Ammon's horn (tissue), 1 donor: Measurements from ENCODE around the gene MND1.

ENCODE experiments used
- DNase-seq: peaks from one replicate; pipeline ENCODE4 v3.0.0-alpha.2; 2016; ENCODE audit warnings: low spot score

MND1 gene

DNA sequence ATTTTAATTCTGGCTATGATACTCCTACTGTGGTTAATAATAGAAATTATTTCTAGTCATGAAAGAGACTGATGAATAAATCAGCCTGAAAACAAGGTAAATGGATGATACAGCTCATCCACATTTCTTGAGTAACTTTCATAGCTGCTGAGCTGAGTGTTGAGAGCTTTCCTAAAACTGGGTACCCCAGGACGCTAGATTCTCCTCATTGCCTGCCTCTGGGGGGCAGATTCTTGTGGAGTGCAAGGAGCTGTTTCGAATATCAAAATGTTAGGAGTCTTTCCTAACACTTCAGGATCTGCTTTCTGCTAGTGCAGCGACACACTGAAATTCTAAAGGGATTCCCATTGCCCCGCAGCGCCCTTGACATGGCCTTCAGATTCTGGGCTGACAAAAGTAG lies 2.1 kb downstream of the MND1 start:
- no peak for DNase-seq

DNA sequence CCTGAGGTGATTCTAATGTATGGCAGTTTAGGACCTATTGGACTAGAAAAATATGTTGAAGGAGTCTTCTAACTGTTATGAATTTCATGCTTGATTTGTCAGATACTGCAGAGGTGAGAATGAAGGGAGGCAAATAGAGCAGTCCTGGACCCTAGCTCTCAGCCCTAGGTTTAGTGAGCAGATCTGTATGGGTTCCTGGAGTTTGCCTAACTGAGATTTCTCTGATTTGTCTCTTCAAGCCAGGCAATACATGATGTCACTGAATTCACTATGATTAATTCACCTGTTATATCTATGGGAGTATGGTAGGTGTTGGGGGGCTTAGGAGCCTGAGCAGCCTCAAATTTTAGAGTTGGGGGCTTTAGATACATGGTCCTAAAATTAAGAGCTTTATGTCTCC lies 2.6 kb downstream of the MND1 start:
- no peak for DNase-seq

DNA sequence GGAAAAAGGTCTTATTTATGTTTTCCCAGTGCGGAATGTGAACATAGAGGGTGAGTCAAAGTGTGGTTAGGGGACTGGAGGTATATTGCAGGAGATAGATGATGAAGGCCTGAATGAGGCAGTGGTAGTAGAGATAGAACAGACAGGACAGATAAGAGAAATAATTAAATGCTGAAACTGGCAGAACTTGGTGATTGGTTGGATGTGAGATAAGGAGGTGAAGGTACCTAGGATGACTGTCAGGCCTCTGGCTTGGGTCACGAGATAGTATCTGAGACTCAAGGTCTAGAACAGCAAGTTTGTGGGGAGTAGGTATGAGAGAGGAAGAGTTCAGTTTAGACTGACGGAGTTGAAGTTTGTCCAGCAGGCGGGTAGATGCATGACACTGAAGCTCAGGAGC lies 3.5 kb downstream of the MND1 start:
- DNase-seq: no peak

DNA sequence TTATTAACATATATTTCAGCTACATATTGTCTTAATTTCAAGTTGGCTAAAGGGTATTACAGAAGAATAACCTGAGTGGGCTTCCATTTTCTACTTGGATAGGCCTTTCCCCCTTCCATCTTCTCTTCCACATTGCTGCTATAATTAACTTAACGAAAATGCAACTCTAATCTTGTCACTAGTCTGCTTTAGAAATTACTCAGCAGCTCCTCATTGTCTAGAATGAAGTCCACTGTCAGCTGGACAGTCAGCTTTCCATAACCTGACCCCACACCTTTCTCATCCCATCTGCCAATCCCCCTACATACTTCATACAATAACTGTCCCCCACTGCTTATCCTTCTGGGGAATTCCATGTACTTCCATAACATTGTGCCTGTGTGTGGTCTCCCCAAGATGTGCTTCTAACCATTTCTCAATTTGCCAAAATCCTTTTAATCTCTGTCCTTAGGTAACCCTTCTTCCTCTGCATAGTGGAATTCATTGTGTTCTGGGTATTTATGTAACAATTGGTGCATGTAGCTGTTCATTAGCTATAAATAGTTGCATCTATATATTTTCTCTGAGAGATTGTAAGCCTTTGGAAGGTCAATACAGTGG lies 4.8 kb downstream of the MND1 start:
- DNase-seq: no peak

DNA sequence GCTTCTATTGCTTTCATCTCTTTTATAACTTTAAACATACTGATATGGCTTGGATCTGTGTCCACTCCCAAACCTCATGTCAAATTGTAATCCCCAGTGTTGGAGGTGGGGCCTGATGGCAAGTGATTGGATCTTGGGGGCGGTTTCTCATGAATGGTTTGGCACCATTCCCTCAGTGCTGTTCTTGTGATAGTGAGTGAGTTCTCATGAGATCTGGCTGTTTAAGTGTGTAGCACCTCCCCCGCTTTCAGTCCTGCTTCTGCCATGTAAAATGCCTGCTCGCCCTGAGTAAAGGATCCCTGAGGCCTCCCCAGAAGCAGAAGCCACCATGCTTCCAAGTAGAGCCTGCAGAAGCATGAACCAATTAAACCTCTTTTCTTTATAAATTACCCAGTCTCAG lies 17.7 kb downstream of the MND1 start:
- DNase-seq: no peak

DNA sequence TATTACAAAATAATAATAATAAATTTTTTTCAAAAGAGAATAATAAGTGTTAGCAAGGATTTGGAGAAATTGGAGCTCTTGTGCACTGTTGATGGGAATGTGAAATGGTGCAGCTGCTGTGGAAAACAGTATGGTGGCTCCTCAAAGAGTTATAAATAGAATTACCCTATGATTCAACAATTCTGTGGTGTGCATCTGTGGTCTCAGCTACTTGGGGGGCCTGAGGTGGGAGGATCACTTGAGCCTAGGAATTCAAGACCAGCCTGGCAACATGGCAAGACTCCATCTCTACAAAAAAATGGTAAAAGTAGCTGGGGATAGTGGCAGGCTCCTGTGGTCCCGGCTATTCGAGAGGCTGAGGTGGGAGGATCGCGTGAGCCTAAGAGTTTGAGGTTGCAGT lies 19.6 kb downstream of the MND1 start:
- DNase-seq: no peak

DNA sequence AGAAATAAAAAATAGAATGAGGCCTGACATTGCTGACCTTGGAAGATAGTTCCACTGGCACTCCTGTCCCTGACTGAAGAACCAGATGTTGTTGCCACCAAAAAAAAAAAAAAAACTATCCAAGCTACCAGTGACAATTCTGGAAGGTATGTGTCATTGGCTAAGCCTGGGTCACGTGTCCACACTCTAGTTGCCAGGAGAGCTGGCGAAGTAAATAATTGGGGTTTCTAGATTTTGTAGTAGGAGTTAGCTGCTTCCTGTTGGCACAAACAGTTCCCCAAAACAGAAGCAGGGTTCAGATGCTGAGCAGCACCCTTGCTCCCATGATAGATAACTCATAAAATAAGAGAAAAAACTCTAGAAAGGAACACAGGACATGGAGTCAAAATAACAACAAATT lies 20.5 kb downstream of the MND1 start:
- no peak for DNase-seq

DNA sequence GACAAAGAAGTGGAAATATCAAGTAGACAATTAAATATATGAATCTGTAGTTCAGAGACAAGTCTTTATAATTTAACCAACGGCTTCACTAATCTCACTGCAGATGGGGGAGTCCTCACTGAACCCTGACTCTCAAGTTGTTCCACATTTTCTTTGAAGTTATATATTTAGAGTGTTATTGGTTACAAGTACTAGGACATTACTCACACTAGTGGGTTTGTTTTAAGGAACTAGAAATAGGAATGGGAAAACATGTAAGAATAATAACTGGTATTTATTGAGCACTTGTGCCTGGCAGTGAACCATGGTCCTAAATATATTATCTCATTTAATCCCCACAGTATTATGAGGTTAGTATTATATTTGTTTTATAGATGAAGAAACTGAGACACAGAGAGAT lies 22.0 kb downstream of the MND1 start:
- DNase-seq: no peak

DNA sequence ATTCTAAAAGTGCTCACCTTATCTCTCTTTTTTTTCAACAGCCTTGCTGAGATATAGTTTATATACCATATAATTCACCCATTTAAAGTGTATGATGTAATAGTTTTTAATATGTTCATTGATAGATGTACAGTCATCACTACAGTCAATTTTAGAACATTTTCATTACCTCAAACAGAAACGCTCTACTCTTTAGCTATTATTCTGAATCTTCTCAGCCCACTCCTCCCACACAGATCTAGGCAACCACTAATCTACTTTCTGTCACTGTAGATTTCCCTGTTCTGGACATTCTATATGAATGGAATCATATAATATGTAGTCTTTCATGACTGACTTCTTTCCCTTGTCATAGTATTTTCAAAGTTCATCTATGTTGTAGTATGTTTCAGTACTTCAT lies 22.6 kb downstream of the MND1 start:
- no peak for DNase-seq

DNA sequence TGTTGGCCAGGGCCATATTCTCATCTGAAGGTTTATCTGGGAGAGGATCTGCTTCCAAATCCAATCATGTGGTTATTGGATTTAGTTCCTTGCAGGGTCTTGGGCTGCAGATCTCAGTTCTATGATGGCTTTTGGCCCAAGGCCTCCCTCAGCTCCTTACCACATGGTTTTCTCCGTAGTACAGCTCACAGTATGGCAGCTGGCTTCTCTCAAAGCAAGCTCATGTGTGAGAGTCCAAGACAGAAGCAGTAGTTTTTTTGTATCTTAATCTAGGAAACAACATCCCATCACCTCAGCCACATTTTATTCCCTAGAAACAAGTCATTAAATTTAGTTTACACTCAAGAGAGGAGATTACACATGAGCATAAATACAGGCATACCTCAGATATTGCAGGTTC lies 24.5 kb downstream of the MND1 start:
- DNase-seq: no peak

DNA sequence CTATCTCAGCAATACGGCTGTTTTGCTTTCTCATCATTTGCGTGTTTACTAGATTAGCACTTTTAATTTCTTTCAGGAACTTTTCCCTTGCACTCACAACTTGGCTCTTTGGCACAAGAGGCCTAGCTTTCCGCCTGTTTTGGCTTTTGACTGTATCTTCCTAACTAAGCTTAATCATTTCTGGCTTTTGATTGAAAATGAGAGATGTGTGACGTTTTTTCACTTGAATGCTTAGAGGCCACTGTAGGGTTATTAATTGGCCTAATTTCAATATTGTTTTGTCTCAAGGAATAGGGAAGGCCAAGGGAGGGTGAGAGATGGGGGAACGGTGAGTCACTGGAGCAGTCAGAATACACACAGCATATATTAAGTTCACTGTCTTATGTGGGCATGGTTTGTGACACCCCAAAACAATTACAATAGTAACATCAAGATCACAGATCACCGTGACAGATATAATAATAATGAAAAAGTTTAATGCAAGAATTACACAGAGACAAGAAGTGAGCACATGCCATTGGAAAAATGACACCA lies 27.3 kb downstream of the MND1 start:
- DNase-seq: no peak

DNA sequence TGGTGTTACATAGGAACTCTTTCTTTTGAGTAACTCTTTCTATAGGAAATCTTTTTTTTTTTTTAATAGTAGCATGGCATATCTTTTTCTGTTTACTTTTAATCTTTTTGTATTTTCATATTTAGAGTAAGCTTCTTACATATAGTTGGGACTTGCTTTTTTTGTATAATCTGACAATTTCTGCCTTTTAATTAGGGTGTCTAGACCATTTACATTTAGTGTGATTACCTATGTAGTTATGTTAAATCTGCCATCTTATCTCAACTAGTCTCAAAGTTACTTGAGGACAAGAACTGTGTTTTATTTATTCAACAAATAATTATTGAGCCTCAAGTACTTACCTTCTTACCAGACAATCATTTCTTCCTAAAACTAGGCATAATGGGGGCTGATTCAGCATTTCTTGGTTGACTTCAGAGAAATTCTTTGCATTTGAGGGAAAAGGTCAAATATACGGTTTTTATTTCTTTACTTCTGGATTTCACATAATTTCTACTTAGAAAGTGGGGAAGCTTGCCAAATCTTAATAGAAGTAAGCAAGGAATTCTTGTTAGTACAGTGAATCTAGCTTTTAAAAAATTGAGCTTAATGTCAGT lies 28.6 kb downstream of the MND1 start:
- no peak for DNase-seq

DNA sequence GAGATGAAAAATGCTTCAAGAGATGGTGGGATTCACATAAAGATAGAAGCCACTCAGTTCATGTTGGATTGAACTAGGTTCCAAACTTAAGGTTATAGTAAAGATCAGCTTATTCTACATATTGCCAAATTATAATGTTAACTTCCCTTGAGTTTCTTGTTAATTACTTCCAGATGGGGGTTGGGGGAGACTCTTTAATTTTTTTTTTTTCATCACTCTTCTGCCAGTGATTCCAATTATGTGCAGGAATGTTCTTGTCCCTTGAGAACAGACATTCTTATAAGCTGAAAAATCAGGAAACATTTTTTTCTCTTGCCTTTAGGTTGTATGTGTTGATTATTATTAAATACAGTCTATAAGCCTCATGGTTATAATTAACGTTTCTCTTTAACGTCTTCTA lies 30.0 kb downstream of the MND1 start:
- DNase-seq: no peak

DNA sequence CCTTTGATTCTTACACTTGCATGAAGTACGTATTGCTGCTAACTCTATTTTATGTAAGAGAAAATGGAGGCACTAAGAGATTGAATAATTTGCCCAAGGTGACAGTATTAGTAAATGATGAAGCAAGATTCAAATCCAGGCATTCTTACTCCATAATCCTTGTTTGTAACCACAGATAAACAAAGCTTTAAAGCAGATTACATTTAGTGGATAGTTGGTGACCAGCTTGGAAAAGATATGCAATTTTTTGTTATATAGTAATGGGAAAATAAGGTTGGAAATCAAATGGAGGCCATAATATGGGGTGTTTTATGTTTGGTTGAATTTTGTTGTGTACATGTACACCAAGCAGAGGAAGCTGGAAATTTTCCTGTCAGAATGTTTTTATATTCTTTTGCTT lies 30.8 kb downstream of the MND1 start:
- no peak for DNase-seq

DNA sequence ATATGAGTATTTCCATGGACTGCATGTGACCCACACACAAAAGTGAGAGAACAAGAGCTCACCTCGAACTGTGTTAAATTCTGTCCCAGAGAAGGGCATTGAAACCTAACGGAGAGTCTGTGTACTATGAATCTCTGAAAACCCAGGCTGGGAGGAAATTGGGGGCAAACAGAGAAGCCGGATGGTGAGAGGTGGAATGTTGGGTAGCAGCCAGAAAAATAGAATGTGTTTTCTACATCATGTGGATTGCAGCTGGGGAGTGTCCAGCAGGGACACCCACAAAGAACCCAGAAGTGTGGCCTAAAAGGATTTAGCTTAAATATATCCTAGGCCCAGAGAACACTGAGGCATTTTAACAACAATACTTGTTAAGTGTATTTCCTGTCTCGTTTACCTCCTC lies 38.6 kb downstream of the MND1 start:
- DNase-seq: no peak

DNA sequence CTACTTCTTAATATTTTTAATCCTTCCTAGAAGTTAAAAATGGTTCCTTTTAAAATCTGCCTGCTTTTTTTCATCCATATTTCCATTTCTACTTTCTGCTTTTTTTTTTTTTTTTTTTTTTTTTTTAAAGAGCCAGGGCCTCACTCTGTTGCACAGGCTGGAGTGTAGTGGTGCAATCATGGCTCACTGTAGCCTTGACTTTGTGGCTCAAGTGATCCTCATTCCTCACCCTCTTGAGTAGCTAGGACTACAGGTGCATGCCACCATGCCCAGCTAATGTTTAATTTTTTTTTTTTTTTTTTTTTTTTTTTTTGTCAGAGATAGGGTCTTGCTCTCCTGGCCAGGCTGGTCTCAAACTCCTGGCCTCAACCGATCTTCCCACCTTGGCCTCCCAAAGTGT lies 39.7 kb downstream of the MND1 start:
- DNase-seq: no peak

DNA sequence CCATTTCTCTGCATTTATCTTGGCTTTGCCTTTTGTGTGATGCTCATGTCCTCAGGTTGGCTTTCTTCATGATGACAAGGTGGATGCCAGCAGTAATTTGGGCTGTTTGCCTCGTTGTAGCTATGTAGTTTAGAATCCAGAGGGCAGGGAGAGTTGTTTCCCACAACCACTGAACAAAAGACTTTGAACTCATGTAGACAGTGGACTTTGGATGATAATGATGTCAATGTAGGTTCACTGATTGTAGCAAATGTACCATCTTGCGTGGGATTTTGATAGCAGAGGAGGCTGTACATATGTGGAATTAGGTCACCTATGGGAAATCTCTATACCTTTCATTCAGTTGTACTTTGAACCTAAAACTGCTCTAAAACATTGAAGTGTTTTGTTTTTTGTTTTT lies 41.3 kb downstream of the MND1 start:
- DNase-seq: no peak

DNA sequence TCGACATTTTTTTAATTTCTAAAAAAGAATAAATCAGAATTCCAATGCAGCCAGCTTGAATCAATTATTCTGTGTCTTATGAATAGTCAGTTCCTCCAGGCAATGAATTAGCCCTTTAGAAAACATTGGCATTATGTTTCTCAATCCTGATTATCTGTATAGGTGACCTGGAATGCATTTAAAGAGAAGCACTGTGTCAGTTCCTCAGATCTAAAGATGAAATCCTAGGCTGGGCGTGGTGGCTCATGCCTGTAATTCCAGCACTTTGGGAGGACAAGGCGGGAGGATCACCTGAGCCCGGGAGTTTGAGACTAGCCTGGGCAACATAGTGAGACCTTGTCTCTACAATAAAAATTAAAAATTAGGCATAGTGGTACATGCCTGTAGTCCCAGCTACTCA lies 43.5 kb downstream of the MND1 start:
- DNase-seq: no peak

DNA sequence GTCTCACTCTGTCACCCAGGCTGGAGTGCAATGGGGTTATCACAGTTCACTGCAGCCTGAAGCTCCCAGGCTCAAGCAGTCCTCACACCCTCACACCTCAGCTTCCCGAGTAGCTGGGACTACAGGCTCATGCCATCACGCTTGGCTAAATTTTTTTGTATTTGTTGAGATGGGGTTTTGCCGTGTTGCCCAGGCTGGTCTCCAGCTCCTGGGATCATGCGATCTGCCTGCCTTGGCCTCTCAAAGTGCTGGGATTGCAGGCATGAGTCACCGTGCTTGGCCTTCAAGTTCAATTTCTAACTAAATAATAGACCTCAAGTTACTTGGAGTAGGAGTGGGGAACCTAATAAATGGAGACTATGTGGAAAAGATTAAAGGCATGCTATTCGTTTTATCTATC lies 48.9 kb downstream of the MND1 start:
- no peak for DNase-seq

DNA sequence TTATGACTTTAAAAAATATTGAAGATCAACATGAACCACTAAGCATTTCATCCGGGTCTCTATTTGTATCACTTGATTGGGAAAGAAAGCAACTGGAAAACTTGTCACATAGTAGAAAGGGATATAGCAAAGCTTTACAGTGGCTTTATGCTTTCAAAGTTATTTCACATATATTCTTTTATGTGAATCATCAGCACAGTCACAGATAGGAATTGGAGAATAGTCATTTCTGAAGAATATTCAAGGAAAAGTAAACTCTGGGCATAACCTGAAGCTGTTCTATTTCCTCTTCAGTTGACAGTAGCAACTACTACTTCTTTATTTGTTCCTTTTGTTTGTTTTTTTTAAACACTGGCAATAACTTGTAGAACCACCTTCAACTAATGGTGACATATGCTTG lies 50.5 kb downstream of the MND1 start:
- no peak for DNase-seq

DNA sequence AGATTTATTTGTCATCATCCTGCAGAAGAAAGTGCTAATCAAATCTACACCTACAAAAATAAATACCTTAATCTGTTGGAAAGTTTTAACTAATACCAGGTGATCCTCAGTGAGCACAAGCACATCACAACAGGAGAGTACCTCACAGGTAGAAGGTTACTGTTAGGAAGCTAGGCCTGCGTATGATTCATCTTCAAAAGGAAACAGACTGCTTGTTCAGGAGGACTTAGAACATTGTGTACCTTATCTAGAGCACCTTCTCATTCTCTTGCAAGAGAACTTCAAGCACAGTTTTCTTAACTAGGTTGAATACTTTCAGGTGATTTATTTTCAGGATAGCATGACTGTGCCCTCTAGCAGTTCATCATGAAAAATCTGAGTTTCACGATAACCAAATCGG lies 54.2 kb downstream of the MND1 start:
- no peak for DNase-seq

DNA sequence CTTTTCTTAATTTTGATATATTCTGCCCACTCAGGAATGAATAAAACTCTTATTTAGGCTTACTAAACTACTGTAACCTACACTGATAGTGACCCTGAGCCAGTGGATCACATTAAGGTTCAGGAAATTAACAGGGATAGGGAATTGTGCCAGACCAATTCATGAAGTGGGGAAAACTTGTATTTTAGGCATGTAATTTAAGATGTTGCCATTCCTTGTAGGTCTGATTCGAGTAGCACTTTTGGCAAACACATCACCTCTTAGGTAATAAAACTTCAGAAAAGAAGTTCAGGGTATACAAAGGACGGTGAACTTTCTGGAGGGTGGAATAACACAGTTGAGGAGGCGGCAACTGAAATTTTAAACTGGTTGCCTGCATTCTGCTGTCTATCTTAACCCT lies 54.9 kb downstream of the MND1 start:
- no peak for DNase-seq

DNA sequence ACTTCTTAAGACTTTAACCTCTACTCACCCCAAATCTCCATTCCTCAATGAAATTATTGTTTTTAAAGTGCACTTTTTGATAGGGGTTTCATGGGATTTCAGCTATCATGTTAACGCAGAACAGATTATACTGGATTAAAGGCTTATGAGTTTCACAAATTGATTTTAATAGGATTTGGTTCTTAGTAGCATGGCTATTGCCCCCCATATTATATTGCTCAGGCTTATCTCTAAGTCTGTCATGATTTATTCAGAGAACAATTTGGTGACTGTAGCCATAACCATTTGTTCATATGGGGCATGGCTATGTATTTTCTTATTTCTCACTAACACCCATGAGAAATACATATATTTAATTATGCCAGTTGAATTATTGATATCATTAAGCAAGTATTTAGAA lies 57.0 kb downstream of the MND1 start:
- no peak for DNase-seq

DNA sequence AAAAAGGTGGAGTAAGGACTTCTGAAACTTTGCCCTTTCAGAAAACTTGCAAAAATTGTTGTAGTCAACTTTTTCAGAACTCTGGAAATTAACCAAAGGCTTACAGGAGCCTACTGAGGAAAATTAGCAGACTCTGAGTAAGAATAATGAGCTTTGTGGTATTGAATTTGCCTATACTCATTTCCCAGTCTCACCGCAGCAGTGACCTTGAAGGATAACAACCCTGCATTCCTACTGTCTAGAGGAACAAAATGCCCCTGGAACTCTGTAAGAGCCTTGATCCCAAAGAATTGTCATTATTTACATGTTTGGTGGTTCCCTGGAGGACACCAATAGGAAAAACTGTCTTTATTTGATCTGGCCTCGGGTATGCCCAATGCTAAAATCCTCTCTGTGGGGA lies 57.9 kb downstream of the MND1 start:
- no peak for DNase-seq
